NCI-H748 treated with DMSO at 0.1 percent for 48 hours (cell line): Measurements from ENCODE around the gene MLEC.

Experiments used
- DNase-seq: peaks from one replicate; lab custom pipeline; 2025; lab: John Stamatoyannopoulos, UW

MLEC gene

GRCh38 chr12:120744922-120745493 lies 58.1 kb downstream of the MLEC start:
- DNase-seq, result no peak

- DNase-seq, result no peak
These were observed 61.3 kb downstream of the MLEC start for GRCh38 chr12:120748242-120748641.

GRCh38 chr12:120749256-120749655 lies 62.3 kb downstream of the MLEC start:
- DNase-seq, result no peak

GRCh38 chr12:120750806-120751205 lies 63.9 kb downstream of the MLEC start:
- no peak for DNase-seq

- no peak for DNase-seq
These were observed 64.4 kb downstream of the MLEC start for GRCh38 chr12:120751389-120751788.
